Measurements from ENCODE around the gene TNFSF13. TPM values are rescaled to one million over a fixed set of nuclear protein-coding genes. Genes with fewer than 3 reads are reported as not detected.

TNFSF13 gene
- total RNA-seq, 1 donor = 1.1 TPM

DNA sequence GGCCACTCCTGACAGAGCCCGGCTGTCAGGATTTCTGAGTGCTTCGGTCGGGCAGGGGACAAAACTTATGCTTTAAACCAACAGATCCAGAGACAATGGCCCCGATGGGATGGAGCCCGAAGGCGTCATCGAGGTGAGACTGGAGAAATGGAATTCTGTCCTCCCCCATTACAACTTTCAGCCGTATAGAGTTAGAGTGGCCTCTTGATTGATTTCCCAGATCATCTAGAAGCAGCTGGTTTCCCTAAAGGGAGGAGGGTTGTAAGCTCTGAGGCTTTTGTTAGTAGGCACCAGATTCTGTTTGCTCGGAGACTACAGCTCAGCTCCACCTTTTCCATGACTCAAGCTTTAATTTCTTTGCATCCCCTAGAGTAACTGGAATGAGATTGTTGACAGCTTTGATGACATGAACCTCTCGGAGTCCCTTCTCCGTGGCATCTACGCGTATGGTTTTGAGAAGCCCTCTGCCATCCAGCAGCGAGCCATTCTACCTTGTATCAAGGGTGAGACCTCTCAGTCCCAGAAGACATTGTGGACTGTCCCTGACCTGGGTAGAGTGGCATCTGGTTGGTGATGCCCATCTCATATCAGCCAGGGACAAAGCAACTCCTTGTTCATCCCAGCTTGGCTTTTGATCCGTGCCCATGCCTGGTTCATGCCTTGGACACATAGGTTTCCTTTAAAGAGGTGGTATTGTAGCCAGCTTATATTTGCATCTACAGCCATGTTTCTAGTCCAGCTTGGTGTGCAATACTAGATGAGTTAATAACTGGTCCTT lies 15.8 kb downstream of the TNFSF13 start:
- Histone ChIP-seq H3K4me1 (ENCODE audit: insufficient read depth, low read length) (peaks cover 43% of the 10 kb centered on the region), H3K27ac (ENCODE audit: low read depth, low read length) (peak overlapping the region; percentile 92), H4K20me1 (ENCODE audit: insufficient read depth, low read length) (peaks cover 57% of the 10 kb centered on the region), H2AFZ (ENCODE audit: low read length) (no peak overlapping the region), H3K4me3 (ENCODE audit: insufficient read depth, low read length) (peak overlapping the region; percentile 87), H3K27me3 (ENCODE audit: insufficient read depth, low read length) (no peaks in the 10 kb centered on the region), H3K4me2 (ENCODE audit: insufficient read depth, low read length) (peak overlapping the region; percentile 88), H3K36me3 (ENCODE audit: insufficient read depth, low read length) (peaks cover 76% of the 10 kb centered on the region), H3K79me2 (ENCODE audit: insufficient read depth, low read length) (peaks cover 76% of the 10 kb centered on the region), H3K9me3 (ENCODE audit: low read depth, low read length) (no peaks in the 10 kb centered on the region)
- no peak for TF ChIP-seq CTCF (IDR thresholded peaks at IDR 0.05; ENCODE audit: extremely low read depth, low read depth, low read length)
- no peak for DNase-seq (ENCODE audit: insufficient read length, low spot score, missing footprints)

DNA sequence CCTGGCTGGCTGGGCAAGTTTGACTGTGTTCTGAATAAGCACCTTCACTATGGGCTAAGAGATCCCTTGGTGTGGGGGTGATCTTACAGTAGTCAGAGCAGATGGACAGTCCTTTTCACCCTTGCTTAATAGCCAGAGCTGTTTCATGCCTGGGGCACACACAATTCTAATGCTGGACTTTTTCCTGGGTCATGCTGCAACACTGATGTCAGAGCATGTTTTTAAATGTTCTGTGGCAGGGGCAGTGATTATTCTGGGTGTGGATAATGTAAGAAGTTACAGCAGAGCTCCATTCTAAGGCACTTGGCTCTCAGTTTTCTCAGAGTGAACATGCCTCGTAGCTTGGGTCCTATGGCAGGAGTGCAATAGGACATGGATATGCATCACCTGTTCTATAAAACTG lies 16.9 kb downstream of the TNFSF13 start:
- H3K4me2 ChIP-seq (ENCODE audit: insufficient read depth, low read length) = peak overlapping the region; percentile 88
- H3K4me1 ChIP-seq (ENCODE audit: insufficient read depth, low read length) = peaks cover 54% of the 10 kb centered on the region
- no peak for TF ChIP-seq CTCF (IDR thresholded peaks at IDR 0.05; ENCODE audit: extremely low read depth, low read depth, low read length)
- peaks cover 74% of the 10 kb centered on the region for H3K79me2 ChIP-seq (ENCODE audit: insufficient read depth, low read length)
- peak overlapping the region; percentile 92 for H3K27ac ChIP-seq (ENCODE audit: low read depth, low read length)
- H2AFZ ChIP-seq (ENCODE audit: low read length) = no peak overlapping the region
- peaks cover 65% of the 10 kb centered on the region for H3K36me3 ChIP-seq (ENCODE audit: insufficient read depth, low read length)
- peaks cover 57% of the 10 kb centered on the region for H4K20me1 ChIP-seq (ENCODE audit: insufficient read depth, low read length)
- no peaks in the 10 kb centered on the region for H3K9me3 ChIP-seq (ENCODE audit: low read depth, low read length)
- no peak for DNase-seq (ENCODE audit: insufficient read length, low spot score, missing footprints)
- H3K4me3 ChIP-seq (ENCODE audit: insufficient read depth, low read length) = peak overlapping the region; percentile 87
- H3K27me3 ChIP-seq (ENCODE audit: insufficient read depth, low read length) = no peaks in the 10 kb centered on the region

GRCh38 chr17:7575959-7576358 lies 17.4 kb downstream of the TNFSF13 start:
- H3K4me2 ChIP-seq (ENCODE audit: insufficient read depth, low read length) = peak overlapping the region; percentile 88

More at GRCh38 chr17:7575959-7576358, 17.4 kb downstream of the TNFSF13 start:
- Histone ChIP-seq H3K27me3 (ENCODE audit: insufficient read depth, low read length) (no peaks in the 10 kb centered on the region), H3K27ac (ENCODE audit: low read depth, low read length) (no peak overlapping the region), H3K79me2 (ENCODE audit: insufficient read depth, low read length) (peaks cover 76% of the 10 kb centered on the region), H2AFZ (ENCODE audit: low read length) (no peak overlapping the region), H3K9me3 (ENCODE audit: low read depth, low read length) (no peaks in the 10 kb centered on the region), H3K4me3 (ENCODE audit: insufficient read depth, low read length) (peak overlapping the region; percentile 87), H4K20me1 (ENCODE audit: insufficient read depth, low read length) (peaks cover 57% of the 10 kb centered on the region), H3K36me3 (ENCODE audit: insufficient read depth, low read length) (peaks cover 60% of the 10 kb centered on the region), H3K4me1 (ENCODE audit: insufficient read depth, low read length) (peaks cover 58% of the 10 kb centered on the region)
- DNase-seq (ENCODE audit: insufficient read length, low spot score, missing footprints) = no peak
- TF ChIP-seq CTCF (IDR thresholded peaks at IDR 0.05; ENCODE audit: extremely low read depth, low read depth, low read length) = no peak

Data from osteoblast (primary cell).